Fibroblast of lung (primary cell): ENCODE measurements around the gene PRIM1. TPM values are rescaled to one million over a fixed set of nuclear protein-coding genes. Genes with fewer than 3 reads are reported as not detected.

Experiments
- DNase-seq, 2 donors: peaks; one replicate each; pipeline versions ENCODE4 v3.0.0 to v3.0.0-alpha.2; 2010; ENCODE audit warnings: low read depth in 2 of 2
- H2AFZ ChIP-seq: 2 replicates; pipeline ENCODE4 v1.5.1; 2012; ENCODE audit warnings: low read length, control low read depth, inconsistent platforms
- H3K27ac ChIP-seq: 2 replicates; pipeline ENCODE4 v1.5.1; 2011; ENCODE audit warnings: low read length, control low read depth; ENCODE audit not compliant: insufficient read depth
- H3K27me3 ChIP-seq: 2 replicates; pipeline ENCODE4 v1.5.1; 2011; ENCODE audit warnings: mild to moderate bottlenecking, low read length; ENCODE audit not compliant: control insufficient read depth, insufficient read depth
- H3K36me3 ChIP-seq: 2 replicates; pipeline ENCODE4 v1.5.1; 2011; ENCODE audit warnings: low read length; ENCODE audit not compliant: control insufficient read depth, insufficient read depth
- H3K4me1 ChIP-seq: 2 replicates; pipeline ENCODE4 v1.5.1; 2011; ENCODE audit warnings: low read length; ENCODE audit not compliant: control insufficient read depth, insufficient read depth; ENCODE audit errors: extremely low read depth
- H3K4me2 ChIP-seq: 2 replicates; pipeline ENCODE4 v1.5.1; 2011; ENCODE audit warnings: low read length, control low read depth; ENCODE audit not compliant: insufficient read depth; ENCODE audit errors: extremely low read depth
- H3K4me3 ChIP-seq, 4 experiments: fragments of 200-600 bp in 1 of 4; sonication (generic) in 1 of 4; replicated peaks in 1 of 4; 2 replicates each; pipeline ENCODE4 v1.5.1; 2011 to 2016; ENCODE audit warnings: low read length in 4 of 4, low read depth in 3 of 4, mild to moderate bottlenecking in 3 of 4, control low read depth in 2 of 4, inconsistent platforms in 1 of 4, mixed read lengths in 1 of 4; ENCODE audit not compliant: insufficient read depth in 1 of 4; ENCODE audit errors: control extremely low read depth in 1 of 4
- H3K79me2 ChIP-seq: 2 replicates; pipeline ENCODE4 v1.5.1; 2012; ENCODE audit warnings: mild to moderate bottlenecking, low read length, inconsistent platforms; ENCODE audit not compliant: control insufficient read depth, insufficient read depth
- H3K9ac ChIP-seq: 2 replicates; pipeline ENCODE4 v1.5.1; 2011; ENCODE audit warnings: mild to moderate bottlenecking, low read length, control low read depth; ENCODE audit not compliant: insufficient read depth
- H3K9me3 ChIP-seq: 2 replicates; pipeline ENCODE4 v1.5.1; 2012; ENCODE audit warnings: low read depth, low read length; ENCODE audit not compliant: control insufficient read depth, insufficient read depth
- H4K20me1 ChIP-seq: 2 replicates; pipeline ENCODE4 v1.5.1; 2011; ENCODE audit warnings: low read length; ENCODE audit not compliant: control insufficient read depth, insufficient read depth; ENCODE audit errors: extremely low read depth
- CTCF ChIP-seq, 2 donors: IDR thresholded peaks in 1 of 2; conservative IDR thresholded peaks in 1 of 2; 1 replicate in 1 of 2; 2 replicates in 1 of 2; pipeline ENCODE4 v1.5.1; 2011 to 2012; ENCODE audit warnings: low read length in 2 of 2, control low read depth in 1 of 2, inconsistent platforms in 1 of 2, low read depth in 1 of 2, mild to moderate bottlenecking in 1 of 2
- EZH2 ChIP-seq: IDR thresholded peaks from 2 replicates; pipeline ENCODE4 v1.5.1; 2012; ENCODE audit warnings: low read length, control low read depth, mild to moderate bottlenecking; ENCODE audit errors: missing control alignments
- polyA plus RNA-seq, 2 donors: library from polyadenylated mRNA; depleted of rRNA in 1 of 2; stranded (reverse) in 1 of 2; unstranded in 1 of 2; fragments of >200 nt; gene quantifications; 2 replicates each; pipeline ENCODE4 v1.2.1, GENCODE V29; 2011 to 2012; ENCODE audit warnings: missing spikeins in 1 of 2
- total RNA-seq: library from RNA; depleted of rRNA; stranded (reverse); fragments of >200 nt; gene quantifications from 2 replicates; pipeline ENCODE4 v1.2.1, GENCODE V29; 2014

PRIM1 gene
- total and polyA plus RNA-seq, 2 donors (not counting 1 experiment from before 2014, with no cell fraction given), result 6.1 to 7.1 TPM

GRCh38 chr12:56699020-56699661, 53.0 kb downstream of the PRIM1 start:
- DNase-seq, result no peak
- no peak overlapping the region for H3K4me2 ChIP-seq
- no peak overlapping the region for H3K27ac ChIP-seq
- no peak overlapping the region for H2AFZ ChIP-seq
- no peak overlapping the region for H3K9ac ChIP-seq
- H3K9me3 ChIP-seq, result no peaks in the 10 kb centered on the region
- TF ChIP-seq CTCF (conservative IDR thresholded peaks at IDR 0.05 in 1 of 2, IDR thresholded peaks at IDR 0.05 in 1 of 2; ENCODE audit: low read depth in 1 of 2, low read length in 2 of 2) (no peak), EZH2 (no peak)
- H4K20me1 ChIP-seq, result no peaks in the 10 kb centered on the region
- no peak overlapping the region for H3K4me3 ChIP-seq
- no peaks in the 10 kb centered on the region for H3K4me1 ChIP-seq
- no peaks in the 10 kb centered on the region for H3K36me3 ChIP-seq
- no peaks in the 10 kb centered on the region for H3K27me3 ChIP-seq
- H3K79me2 ChIP-seq, result no peaks in the 10 kb centered on the region

GRCh38 chr12:56695327-56696101, 56.6 kb downstream of the PRIM1 start:
- no peak overlapping the region for H2AFZ ChIP-seq
- H3K4me1 ChIP-seq, result no peaks in the 10 kb centered on the region
- no peaks in the 10 kb centered on the region for H3K79me2 ChIP-seq
- no peaks in the 10 kb centered on the region for H4K20me1 ChIP-seq
- TF ChIP-seq CTCF (conservative IDR thresholded peaks at IDR 0.05 in 1 of 2, IDR thresholded peaks at IDR 0.05 in 1 of 2; ENCODE audit: low read depth in 1 of 2, low read length in 2 of 2) (no peak), EZH2 (no peak)
- H3K4me3 ChIP-seq, result no peak overlapping the region
- no peak overlapping the region for H3K4me2 ChIP-seq
- H3K27me3 ChIP-seq, result no peaks in the 10 kb centered on the region
- H3K9me3 ChIP-seq, result no peaks in the 10 kb centered on the region
- no peak overlapping the region for H3K9ac ChIP-seq
- no peaks in the 10 kb centered on the region for H3K36me3 ChIP-seq
- peak in 1 of 2 donors; percentile 33 for DNase-seq
- H3K27ac ChIP-seq, result no peak overlapping the region

- Histone ChIP-seq H2AFZ (no peak overlapping the region), H3K4me3 (no peak overlapping the region), H3K36me3 (no peaks in the 10 kb centered on the region), H3K79me2 (no peaks in the 10 kb centered on the region), H3K27me3 (no peaks in the 10 kb centered on the region), H3K4me2 (no peak overlapping the region), H3K4me1 (no peaks in the 10 kb centered on the region), H3K9me3 (no peaks in the 10 kb centered on the region), H4K20me1 (no peaks in the 10 kb centered on the region), H3K9ac (no peak overlapping the region), H3K27ac (no peak overlapping the region)
- no peak for DNase-seq
- TF ChIP-seq CTCF (conservative IDR thresholded peaks at IDR 0.05 in 1 of 2, IDR thresholded peaks at IDR 0.05 in 1 of 2; ENCODE audit: low read depth in 1 of 2, low read length in 2 of 2) (no peak), EZH2 (no peak)
These were observed 58.0 kb downstream of the PRIM1 start for GRCh38 chr12:56694161-56694560.
